Smooth muscle cell (in vitro differentiated cells): Measurements from ENCODE around the gene VSTM2L. TPM values are rescaled to one million over a fixed set of nuclear protein-coding genes. Genes with fewer than 3 reads are reported as not detected.

Experiments
- DNase-seq: peaks from one replicate; lab custom pipeline; 2025; ENCODE audit not compliant: unreplicated experiment; lab: John Stamatoyannopoulos, UW
- H2AFZ ChIP-seq: fragments of 200-600 bp; sonication (generic); 2 replicates; pipeline ENCODE4 v1.6.0; 2016; ENCODE audit warnings: antibody characterized with exemption, low read depth, mild to moderate bottlenecking
- H3F3A ChIP-seq: fragments of 200-600 bp; sonication (generic); 2 replicates; pipeline ENCODE4 v1.6.0; 2017; ENCODE audit warnings: antibody characterized with exemption, low read depth
- H3K27ac ChIP-seq: fragments of 200-600 bp; sonication (generic); 2 replicates; pipeline ENCODE4 v1.5.1; 2016; ENCODE audit warnings: low read depth, mild to moderate bottlenecking
- H3K27me3 ChIP-seq: fragments of 200-600 bp; sonication (generic); 2 replicates; pipeline ENCODE4 v1.6.1; 2016; ENCODE audit warnings: low read depth, mild to moderate bottlenecking
- H3K36me3 ChIP-seq: fragments of 200-600 bp; sonication (generic); 2 replicates; pipeline ENCODE4 v1.5.1; 2016; ENCODE audit warnings: low read depth
- H3K4me1 ChIP-seq: fragments of 200-600 bp; sonication (generic); 2 replicates; pipeline ENCODE4 v1.5.1; 2016; ENCODE audit warnings: low read depth
- H3K4me2 ChIP-seq: fragments of 200-600 bp; sonication (generic); 2 replicates; pipeline ENCODE4 v1.6.0; 2016; ENCODE audit warnings: mild to moderate bottlenecking
- H3K4me3 ChIP-seq: fragments of 200-600 bp; sonication (generic); 2 replicates; pipeline ENCODE4 v1.5.1; 2016; ENCODE audit warnings: mild to moderate bottlenecking
- H3K79me2 ChIP-seq: fragments of 200-600 bp; sonication (generic); 2 replicates; pipeline ENCODE4 v1.6.0; 2016; ENCODE audit warnings: low read depth, mild to moderate bottlenecking
- H3K9ac ChIP-seq: fragments of 200-600 bp; sonication (generic); 2 replicates; pipeline ENCODE4 v1.6.0; 2016; ENCODE audit warnings: low read depth
- H3K9me3 ChIP-seq: fragments of 200-600 bp; sonication (generic); replicated peaks from 2 replicates; pipeline ENCODE4 v1.5.1; 2016; ENCODE audit warnings: low read depth
- H4K20me1 ChIP-seq: fragments of 200-600 bp; sonication (generic); 2 replicates; pipeline ENCODE4 v1.6.0; 2016; ENCODE audit warnings: low read depth
- WGBS: methylation state at CpG from one replicate; pipeline ENCODE4 v1.1.7; 2016; ENCODE audit warnings: low lambda C conversion rate; 5-methylcytosine and 5-hydroxymethylcytosine counted together
- polyA plus RNA-seq: library from polyadenylated mRNA; unstranded; fragments of >200 nt; fragmentation: Nextera tagmentation; extraction: Ambion mirVana; gene quantifications from 2 replicates; pipeline ENCODE4 v1.2.1, GENCODE V29; 2016
- total RNA-seq: library from RNA; depleted of rRNA; stranded (reverse); fragments of >200 nt; gene quantifications from 2 replicates; pipeline ENCODE4 v1.2.3, GENCODE V29; 2014
- TF ChIP-seq, protein P1 (sequence below): fragments of 200-600 bp; sonication (generic); IDR thresholded peaks from 2 replicates; pipeline ENCODE4 v1.5.1; 2017; ENCODE audit warnings: borderline replicate concordance, mild to moderate bottlenecking, antibody characterized with exemption; ENCODE audit not compliant: insufficient read depth, poor library complexity, severe bottlenecking

Gene VSTM2L
- total and polyA plus RNA-seq, 2 experiments from 2014 or later = 0.56 to 1.9 TPM

DNA sequence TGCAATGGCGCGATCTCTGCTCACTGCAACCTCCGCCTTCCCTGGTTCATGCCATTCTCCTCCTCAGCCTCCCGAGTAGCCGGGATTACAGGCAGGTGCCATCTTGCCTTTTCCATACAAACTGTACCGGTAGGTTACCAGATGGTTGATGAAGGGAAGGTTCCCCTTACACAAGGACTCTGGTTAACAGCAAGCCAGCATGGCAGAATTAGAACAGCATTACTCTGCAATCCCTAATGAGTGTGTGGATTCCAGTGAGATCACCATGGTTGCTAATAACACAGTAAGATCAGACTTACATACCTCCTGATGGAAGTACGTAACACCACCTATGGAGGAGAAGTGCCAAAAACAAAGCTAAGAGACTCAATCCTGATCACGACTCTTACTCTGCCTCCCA lies 78.6 kb downstream of the VSTM2L start:
- 96% methylated on average over 8 of the region's 8 CpGs for WGBS
- no peak overlapping the region for H3K4me3 ChIP-seq
- no peaks in the 10 kb centered on the region for H3K27me3 ChIP-seq
- H3K4me2 ChIP-seq = no peak overlapping the region
- no peak overlapping the region for H3K27ac ChIP-seq
- DNase-seq = no peak
- H3K9ac ChIP-seq = no peak overlapping the region
- H4K20me1 ChIP-seq = no peaks in the 10 kb centered on the region
- no peaks in the 10 kb centered on the region for H3K9me3 ChIP-seq
- TF ChIP-seq, protein P1, sequence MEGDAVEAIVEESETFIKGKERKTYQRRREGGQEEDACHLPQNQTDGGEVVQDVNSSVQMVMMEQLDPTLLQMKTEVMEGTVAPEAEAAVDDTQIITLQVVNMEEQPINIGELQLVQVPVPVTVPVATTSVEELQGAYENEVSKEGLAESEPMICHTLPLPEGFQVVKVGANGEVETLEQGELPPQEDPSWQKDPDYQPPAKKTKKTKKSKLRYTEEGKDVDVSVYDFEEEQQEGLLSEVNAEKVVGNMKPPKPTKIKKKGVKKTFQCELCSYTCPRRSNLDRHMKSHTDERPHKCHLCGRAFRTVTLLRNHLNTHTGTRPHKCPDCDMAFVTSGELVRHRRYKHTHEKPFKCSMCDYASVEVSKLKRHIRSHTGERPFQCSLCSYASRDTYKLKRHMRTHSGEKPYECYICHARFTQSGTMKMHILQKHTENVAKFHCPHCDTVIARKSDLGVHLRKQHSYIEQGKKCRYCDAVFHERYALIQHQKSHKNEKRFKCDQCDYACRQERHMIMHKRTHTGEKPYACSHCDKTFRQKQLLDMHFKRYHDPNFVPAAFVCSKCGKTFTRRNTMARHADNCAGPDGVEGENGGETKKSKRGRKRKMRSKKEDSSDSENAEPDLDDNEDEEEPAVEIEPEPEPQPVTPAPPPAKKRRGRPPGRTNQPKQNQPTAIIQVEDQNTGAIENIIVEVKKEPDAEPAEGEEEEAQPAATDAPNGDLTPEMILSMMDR = no peak
- no peaks in the 10 kb centered on the region for H3F3A ChIP-seq
- H3K4me1 ChIP-seq = no peaks in the 10 kb centered on the region
- H2AFZ ChIP-seq = no peak overlapping the region
- no peaks in the 10 kb centered on the region for H3K36me3 ChIP-seq
- H3K79me2 ChIP-seq = no peaks in the 10 kb centered on the region

DNA sequence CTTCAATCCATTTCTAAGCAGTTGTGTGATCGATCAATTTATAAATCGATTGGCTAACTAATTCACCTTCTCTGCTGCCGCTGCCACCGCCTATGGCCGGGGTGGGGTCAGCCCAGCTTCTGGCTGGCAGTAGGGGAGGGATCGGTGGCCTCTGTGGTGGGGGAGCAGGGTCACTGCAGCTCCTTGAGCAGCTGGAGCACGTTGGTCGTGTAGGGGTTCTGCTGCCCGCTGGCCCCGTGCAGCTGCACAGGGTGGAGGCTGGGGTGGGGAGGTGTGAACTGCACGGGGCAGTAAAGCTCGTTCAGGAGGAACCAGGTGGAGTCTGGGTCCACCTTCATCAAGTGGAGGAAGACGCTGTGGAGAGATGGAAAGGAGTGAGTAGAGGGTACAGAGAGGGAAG lies 80.4 kb downstream of the VSTM2L start:
- no peak overlapping the region for H3K4me2 ChIP-seq
- no peaks in the 10 kb centered on the region for H3K9me3 ChIP-seq
- H4K20me1 ChIP-seq = no peaks in the 10 kb centered on the region
- no peaks in the 10 kb centered on the region for H3K79me2 ChIP-seq
- no peaks in the 10 kb centered on the region for H3K36me3 ChIP-seq
- no peaks in the 10 kb centered on the region for H3F3A ChIP-seq
- no peaks in the 10 kb centered on the region for H3K27me3 ChIP-seq
- H2AFZ ChIP-seq = no peak overlapping the region
- WGBS = 93% methylated on average over 13 of the region's 13 CpGs
- TF ChIP-seq, protein P1 = no peak
- H3K9ac ChIP-seq = no peak overlapping the region
- H3K4me1 ChIP-seq = peaks cover 15% of the 10 kb centered on the region
- DNase-seq = no peak
- H3K4me3 ChIP-seq = no peak overlapping the region
- no peak overlapping the region for H3K27ac ChIP-seq

DNA sequence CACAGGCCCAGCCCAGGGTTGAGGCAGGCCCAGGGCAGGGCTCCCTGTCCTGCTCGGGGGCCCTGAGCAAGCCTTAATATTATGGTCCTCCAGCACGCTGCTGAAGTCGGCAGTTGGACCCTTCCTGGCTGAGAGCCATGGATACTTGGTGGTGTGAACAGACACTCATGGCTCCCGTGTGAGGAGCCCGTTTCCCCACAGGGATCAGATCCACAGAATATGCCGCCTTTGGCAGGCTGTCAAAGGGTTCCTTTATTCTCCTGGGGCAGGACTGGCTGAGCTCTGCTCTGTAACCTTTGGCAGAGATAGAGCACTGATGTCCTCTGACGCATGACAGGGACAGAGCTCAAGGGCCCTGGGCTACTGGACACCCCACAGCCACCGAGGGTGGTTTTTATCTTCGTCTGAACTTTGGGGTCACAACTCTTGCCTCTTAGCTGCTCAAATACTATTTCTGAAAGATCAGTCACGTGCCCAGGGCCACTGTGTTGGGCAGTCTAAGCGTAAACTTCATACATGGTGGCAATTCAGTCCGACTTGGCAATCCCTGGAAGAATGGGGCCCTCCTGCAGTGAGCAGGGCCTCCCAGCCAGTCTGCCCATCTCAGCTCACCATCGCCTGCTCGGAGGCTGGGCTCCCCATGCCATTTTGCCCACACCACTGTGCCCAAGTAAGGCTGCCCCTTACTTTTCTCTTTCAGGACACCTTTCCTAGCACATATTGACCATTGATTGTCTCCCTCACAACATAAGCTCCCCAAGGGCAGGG lies 81.3 kb downstream of the VSTM2L start:
- H3K36me3 ChIP-seq = no peaks in the 10 kb centered on the region
- WGBS = 81% methylated on average over 14 of the region's 14 CpGs
- DNase-seq = no peak
- no peak overlapping the region for H3K9ac ChIP-seq
- H3K79me2 ChIP-seq = no peaks in the 10 kb centered on the region
- no peaks in the 10 kb centered on the region for H3K27me3 ChIP-seq
- no peak overlapping the region for H3K4me2 ChIP-seq
- no peaks in the 10 kb centered on the region for H4K20me1 ChIP-seq
- H2AFZ ChIP-seq = no peak overlapping the region
- TF ChIP-seq, protein P1 = no peak
- no peak overlapping the region for H3K27ac ChIP-seq
- H3F3A ChIP-seq = peaks cover 4% of the 10 kb centered on the region
- peaks cover 15% of the 10 kb centered on the region for H3K4me1 ChIP-seq
- H3K4me3 ChIP-seq = no peak overlapping the region
- no peaks in the 10 kb centered on the region for H3K9me3 ChIP-seq
